GM21576 (cell line): ENCODE results near the gene IFNGR2.

Experiments used
- ATAC-seq: cut with Tn5 transposase; IDR thresholded peaks from one replicate; pipeline ENCODE4 v1.9.1; 2021; ENCODE audit warnings: mild to moderate bottlenecking, moderate library complexity; ENCODE audit not compliant: unreplicated experiment

IFNGR2 gene

GRCh38 chr21:33480481-33481103 is 77.4 kb downstream of the IFNGR2 start:
- no peak for ATAC-seq

- no peak for ATAC-seq
Observed at GRCh38 chr21:33481314-33481943, 78.2 kb downstream of the IFNGR2 start.
